Measurements from ENCODE around the gene JUNB.
"Not testable (repeated sequence)": the region's sequence is repeated elsewhere in the genome, so short reads cannot be mapped to it uniquely, and the experiment has no call there.

JUNB gene

DNA sequence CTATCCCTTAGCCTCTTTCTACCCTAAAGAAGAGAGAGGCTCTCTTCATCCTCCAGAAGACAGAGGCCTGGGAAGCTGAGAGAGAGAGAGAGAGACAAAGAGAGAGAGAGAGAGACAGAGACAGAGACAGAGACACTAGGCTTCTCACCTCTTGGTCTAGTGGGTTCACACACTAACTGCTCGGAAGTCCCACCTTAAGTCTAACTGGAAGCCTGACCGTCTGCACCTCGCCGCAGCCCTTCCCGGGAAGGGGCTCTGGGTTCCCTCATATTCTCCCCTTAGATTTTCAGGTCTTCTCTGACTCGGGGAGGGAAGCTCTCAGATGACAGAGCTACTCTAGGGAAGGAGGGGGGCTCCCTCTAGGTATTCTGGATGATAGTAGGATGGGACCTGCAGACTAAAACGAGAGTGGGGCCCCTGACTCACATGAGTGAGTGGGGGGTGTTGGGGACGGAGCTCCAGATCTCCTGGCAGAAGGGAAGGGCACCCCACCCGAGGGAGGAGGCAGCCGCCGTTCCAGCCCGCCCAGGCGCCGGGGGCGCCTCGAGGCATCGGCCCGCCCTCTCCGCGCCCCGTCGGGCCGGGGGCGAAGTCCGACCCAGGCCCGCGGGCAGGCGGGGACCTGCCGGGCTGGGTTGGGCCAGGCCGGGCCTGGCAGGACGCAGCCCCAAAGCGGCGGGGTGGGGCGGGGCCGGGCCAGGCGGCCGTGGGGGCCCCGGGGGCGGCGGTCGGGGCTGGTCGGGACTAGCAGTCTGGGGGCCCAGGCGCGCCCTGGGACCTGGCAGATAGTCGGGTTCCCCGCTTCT is 2.0 kb upstream of the JUNB start:
- DNase-seq (ENCODE audit: low read depth, low spot score): no peak

DNA sequence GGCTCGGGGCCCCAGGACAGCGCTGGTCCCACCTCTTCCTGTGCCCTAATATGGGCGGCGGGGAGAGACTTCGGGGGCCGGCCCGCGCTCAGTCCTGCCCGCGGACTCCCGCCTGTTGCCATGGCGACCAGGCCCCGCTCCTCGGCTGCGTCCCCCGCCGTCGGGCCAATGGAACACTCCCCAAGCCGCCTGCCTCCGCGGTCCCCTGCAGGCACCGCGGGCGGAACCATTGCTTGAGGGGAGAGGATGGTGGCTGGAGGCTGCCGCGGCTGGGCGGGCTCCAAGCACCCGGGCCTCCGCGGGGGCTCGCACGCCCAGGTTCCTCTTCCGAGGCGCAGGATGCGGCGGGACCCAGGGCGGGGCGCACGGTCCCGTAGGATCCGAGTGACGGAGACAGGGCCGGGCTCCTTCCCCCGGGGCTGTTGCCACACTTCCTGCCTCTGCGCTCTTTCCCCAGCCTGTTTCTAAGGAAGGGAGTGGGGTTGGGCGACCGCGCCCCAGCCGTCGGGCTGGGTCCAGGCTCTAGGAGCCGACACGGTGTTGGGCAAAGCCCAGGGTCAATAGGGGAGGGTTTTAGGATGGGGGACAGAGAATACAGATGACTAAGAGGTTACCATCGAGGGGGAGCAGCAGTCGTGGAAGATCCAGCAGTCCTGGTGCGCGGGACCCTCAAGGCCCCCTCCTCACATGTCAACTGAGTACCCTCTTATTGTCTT is 1.2 kb upstream of the JUNB start:
- no peak for DNase-seq (ENCODE audit: low read depth, low spot score)

DNA sequence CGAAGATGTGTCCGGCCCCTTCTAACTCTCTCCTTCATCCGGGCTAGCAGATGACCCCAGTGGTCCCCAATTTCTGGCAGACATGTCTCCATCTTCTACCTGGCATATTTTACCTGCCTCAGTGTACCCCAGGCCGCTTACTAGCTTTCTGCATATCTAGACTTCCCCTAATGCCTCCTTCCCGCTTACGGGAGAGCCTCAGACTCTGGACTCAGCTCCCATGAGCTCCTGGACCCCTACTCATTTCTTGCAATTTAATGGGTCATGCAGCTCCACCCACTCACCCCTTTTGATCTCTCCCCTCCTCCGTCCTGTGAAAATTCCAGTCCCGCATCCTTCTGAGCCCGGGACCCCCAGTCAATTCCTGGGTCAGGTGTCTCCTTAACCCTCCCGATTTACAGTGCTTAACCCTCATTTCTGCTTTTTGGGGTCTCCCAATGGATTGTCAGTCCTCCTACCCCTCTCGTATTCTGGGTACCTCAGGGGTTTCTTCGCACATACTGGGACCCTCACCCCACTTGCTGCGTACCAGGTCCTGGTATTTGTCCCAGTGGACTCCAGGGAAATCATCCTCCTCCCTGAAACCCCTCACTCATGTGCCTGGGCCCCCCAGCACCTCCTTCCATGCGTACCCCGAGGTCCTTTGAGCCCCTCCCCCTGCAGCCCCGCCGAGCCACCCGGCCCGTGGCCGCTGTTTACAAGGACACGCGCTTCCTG is 500 bp upstream of the JUNB start:
- no peak for DNase-seq (ENCODE audit: low read depth, low spot score)

DNA sequence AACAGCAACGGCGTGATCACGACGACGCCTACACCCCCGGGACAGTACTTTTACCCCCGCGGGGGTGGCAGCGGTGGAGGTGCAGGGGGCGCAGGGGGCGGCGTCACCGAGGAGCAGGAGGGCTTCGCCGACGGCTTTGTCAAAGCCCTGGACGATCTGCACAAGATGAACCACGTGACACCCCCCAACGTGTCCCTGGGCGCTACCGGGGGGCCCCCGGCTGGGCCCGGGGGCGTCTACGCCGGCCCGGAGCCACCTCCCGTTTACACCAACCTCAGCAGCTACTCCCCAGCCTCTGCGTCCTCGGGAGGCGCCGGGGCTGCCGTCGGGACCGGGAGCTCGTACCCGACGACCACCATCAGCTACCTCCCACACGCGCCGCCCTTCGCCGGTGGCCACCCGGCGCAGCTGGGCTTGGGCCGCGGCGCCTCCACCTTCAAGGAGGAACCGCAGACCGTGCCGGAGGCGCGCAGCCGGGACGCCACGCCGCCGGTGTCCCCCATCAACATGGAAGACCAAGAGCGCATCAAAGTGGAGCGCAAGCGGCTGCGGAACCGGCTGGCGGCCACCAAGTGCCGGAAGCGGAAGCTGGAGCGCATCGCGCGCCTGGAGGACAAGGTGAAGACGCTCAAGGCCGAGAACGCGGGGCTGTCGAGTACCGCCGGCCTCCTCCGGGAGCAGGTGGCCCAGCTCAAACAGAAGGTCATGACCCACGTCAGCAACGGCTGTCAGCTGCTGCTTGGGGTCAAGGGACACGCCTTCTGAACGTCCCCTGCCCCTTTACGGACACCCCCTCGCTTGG is 966 bp downstream of the JUNB start:
- no peak for DNase-seq (ENCODE audit: low read depth, low spot score)

DNA sequence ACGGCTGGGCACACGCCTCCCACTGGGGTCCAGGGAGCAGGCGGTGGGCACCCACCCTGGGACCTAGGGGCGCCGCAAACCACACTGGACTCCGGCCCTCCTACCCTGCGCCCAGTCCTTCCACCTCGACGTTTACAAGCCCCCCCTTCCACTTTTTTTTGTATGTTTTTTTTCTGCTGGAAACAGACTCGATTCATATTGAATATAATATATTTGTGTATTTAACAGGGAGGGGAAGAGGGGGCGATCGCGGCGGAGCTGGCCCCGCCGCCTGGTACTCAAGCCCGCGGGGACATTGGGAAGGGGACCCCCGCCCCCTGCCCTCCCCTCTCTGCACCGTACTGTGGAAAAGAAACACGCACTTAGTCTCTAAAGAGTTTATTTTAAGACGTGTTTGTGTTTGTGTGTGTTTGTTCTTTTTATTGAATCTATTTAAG is 1.6 kb downstream of the JUNB start:
- DNase-seq (ENCODE audit: low read depth, low spot score): no peak

DNA sequence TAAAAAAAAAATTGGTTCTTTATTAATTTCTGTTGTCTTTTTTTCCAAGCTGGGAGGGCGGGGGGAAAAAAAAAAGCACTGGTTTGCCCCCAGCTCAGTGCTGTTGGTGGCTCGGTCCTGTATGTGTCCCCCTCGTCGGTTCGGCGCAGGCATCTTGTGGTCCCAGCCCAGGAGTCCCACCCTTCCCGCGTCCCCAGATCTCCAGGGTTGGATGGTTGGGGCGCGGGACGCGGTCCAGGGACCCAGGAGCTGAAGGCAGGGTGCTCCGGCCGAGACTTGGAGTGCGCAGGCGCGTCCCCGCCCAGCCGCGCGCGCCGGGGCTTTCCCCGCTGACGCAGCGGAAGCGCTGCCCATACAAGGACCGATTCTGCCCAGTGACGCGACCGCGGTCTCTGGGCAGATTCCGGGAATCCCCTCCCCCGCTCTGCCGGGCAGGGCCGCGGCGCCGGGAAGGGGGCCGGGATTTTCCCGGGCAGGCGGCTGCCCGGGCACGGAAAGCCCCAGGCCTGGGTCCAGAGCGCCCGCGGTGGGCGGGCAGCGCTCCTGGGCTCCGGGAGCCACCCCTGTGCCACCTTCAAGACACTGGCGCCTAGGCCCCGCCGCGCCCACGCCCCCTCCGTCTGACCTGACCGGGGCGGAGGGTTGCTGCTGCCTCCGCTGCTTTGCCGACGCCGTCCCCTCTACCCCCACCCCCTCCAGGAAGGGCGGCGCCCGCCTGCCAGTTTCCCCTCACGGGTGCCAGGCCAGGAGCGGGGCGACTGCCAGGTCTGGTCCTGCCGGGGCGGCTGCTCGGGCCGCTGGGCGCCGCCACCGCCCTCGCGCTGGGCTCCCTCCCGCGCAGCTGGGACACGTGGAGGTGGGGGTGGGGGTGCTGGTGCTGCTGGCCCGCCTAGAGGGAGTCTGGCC is 2.3 kb downstream of the JUNB start:
- DNase-seq (ENCODE audit: low read depth, low spot score): no peak

DNA sequence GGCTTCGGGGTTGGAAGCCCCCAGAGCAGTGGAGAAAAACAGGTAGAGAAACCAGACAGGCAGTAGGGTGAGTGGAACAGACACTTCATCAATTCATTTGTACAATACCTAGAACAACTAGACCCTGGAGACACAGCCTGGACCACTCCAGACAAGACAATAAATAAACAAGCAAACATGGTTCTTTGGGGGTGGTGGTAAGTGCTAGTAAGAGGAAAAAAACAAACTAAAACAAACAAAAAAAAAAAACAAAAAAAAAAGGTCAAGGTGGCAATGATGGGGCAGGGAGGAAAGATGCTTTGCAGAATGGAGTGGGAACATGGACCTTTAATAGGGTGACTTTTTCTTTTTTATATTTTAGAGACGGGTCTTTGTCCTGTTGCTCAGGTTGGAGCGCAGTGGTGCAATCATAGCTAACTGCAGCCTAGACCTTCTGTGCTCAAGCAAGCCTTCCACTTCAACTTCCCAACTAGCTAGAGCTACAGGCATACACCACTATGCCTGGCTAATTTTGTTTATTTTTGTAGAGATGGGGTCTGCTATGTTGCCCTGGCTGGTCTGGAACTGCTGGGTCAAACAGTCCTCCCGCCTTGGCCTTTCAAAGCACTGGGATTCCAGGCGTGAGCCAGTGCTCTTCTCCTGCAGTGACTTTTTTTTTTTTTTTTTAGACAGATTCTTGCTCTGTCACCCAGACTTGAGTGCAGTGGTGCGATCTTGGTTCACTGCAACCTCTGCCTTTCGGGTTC is 3.1 kb downstream of the JUNB start:
- DNase-seq (ENCODE audit: low read depth, low spot score): no peak

DNA sequence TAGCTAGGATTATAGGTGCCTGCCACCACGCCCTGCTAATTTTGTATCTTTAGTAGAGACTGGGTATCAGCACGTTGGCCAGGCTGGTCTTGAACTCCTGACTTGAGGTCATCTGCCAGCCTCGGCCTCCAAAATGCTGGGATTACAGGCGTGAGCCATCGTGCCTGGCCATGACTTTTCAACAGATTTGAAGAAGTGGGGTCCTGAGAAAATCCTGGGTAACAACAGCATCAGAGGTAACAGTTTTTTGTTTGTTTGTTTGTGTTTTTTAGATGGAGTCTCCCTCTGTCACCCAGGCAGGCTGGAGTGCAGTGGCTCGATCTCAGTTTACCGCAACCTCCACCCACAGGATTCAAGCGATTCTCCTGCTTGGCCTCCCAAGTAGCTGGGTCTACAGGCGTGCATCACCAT is 3.7 kb downstream of the JUNB start:
- no peak for DNase-seq (ENCODE audit: low read depth, low spot score)

DNA sequence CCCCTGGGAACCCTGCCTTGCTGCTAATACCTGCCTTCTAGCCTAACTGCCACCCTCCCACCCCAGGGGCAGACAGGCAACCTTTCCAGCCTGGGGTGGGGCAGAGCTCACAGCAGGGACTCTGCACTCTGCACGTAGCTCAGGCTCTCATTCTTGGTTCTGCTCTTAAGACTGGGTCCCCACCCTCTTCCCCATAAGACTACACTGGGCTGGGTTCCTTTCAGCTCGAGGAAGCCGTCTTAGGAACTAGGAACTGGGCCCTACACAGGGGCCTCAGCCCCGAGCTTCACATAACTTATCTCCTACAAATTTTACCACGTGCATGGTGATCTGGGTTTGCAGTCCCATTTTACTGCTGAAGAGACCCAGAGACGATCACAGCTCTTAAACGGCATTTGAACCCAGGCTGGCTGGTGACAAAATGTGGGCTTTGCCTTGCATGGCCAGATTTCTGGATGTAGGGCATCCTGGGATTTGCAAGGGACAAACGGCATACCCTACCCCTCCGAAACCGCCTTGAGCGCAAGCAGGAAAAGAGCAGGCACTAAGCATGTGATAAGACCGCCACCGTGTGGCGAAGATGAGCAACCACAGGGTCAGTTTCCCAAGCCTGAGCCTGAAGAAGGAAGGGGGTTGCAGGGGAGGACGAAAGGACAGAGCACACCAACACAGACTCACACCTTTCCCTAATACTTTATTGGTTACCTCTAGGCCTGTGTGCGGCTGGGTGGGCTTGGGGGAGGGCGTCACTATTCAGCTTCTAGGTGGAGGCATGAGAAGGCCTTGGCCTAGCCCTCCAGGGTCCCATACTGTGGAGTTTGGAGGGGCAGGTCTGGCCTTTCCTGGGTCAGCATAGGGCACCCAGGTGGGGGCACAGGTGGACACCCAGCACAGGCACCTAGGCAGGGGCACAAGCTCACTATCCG is 5.1 kb downstream of the JUNB start:
- no peak for DNase-seq (ENCODE audit: low read depth, low spot score)

DNA sequence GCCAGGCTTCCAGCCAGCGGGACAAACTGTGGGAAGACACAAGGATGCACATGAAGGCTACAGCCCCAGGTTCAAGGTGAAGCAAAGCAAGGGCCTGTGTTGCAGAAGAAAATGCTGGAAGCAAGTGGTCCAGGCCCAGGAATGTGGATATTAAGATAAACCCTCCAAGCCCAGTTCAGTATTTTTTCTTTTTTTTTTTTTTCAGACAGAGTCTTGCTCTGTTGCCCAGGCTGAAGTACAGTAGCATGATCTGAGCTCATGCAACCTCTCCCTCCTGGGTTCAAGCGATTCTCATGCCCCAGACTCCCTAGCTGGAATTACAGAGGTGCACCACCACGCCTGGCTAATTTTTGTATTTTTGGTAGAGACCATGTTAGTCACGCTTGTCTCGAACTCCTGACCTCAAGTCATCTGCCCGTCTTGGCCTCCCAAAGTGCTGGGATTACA is 5.9 kb downstream of the JUNB start:
- DNase-seq (ENCODE audit: low read depth, low spot score): no peak

DNA sequence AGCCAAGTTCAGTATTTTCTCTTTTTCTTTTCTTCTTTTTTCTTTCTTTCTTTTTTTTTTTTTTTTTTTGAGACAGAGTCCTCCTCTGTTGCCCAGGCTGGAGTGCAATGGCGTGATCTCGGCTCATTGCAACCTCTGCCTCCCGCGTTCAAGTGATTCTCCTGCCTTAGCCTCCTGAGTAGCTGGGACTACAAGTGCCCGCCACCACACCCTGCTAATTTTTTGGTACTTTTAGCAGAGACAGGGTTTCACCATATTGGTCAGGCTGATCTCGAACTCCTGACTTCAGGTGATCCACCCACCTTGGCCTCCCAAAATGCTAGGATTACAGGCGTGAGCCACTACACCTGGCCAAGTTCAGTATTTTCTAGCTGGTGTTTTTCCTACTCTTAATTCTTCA is 6.3 kb downstream of the JUNB start:
- not testable (repeated sequence) for DNase-seq (ENCODE audit: low read depth, low spot score)

DNA sequence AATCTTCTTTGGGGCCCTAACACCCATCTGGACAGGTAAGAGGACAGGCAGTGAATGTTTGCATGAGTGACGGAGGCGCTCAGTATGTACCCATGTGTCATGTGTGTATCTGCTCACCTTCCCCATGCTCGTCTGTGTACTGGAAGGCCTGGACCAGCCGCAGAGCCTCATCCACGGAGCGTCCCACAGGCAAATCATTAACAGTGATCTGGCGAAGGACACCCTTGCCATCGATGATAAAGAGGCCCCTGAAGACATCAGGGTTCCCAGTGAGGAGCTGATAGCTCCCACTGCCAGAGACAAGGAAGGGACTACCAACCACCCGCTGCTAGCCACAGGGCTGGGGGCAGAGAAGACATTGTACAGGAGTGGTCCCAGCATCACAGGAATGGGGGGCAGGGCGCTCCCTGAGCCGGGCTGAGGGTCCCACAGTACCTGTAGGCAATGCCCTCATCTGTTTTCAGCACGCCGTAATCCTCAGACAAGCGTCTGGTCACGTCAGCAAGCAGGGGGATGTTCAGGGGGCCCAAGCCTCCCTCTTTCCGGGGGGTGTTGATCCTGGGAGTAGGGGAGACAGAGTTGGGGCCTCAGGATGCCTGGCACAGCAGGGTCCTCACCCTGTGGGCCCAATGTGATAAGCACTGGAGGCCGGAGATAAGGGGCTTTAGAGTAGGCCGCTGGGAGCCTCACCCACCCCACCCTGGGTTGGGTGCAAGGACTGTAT is 8.6 kb downstream of the JUNB start:
- no peak for DNase-seq (ENCODE audit: low read depth, low spot score)

DNA sequence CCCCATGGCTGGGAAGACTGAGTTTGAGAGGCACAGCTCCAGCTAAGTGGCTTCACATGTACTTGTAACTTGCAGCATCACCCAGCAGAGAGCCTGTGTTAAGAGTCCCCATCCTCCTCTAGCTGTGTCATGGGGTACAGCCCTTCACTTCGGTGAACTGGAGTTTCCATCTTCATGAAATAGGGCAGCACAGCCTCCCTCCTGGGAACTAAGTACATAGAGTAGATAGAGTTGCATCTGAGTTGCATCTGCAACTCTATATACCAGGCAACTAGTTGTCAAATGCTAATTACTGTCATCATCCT is 9.1 kb downstream of the JUNB start:
- no peak for DNase-seq (ENCODE audit: low read depth, low spot score)

DNA sequence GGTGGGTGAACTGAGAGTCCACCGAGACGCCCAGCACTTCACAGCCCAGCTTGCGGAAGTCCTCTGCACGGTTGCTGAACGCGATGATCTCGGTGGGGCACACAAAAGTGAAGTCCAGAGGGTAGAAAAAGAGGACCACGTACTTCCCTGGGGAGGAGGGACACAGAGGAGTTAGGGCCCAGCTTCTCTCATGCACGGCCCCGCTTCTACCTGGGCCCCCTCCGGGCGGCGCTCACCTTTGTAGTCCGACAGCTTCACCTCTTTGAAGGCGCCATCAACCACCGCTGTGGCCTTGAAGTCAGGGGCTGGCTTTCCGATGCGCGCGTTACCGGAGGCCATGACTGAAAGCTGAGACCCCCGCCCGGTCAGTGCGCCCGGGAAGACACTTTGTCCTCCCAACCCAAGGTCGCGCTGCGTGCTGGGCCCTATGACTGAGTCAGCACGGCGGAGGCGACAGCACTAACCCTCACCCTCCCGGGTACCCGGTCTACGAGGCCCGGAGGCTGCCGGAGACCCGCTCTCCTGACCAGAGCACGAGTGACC is 9.7 kb downstream of the JUNB start:
- DNase-seq (ENCODE audit: low read depth, low spot score): no peak

DNA sequence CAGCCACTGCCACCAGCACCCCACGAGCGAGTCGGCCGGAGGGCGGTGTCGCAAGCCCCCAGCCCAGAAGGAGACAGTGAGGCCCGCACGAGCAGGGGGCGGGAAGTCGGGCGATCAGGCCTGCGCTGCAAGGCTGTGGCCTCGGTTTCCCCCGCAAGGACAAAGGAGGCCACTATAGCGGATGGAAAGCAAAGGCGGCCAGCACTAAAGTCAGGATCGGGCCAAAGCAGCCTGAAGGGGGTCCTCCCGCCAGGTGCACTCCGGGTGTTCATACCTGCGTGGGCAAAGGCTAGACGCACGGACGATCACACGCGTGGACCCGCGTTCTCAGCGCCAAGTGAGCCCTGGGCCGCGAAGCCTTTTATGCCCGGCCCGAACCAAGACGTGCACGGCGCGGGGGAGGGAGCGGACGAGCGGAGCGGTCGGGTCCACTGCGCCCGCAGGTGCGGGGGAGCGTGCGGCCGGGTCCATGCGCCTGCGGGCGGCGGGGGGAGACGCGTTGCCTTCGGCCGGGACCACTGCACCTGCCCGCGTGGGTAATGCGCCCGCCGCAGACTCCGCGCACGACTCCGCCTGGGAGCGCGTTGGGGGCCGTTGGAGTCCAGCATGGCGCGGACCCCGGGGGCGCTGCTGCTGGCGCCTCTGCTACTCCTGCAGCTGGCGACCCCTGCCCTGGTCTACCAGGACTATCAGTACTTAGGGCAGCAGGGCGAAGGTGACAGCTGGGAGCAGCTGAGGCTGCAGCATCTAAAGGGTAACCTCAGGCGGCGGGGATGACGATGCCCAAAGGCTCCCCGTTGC is 10.4 kb downstream of the JUNB start, which contains the start of the genes PRDX2 and THSD8:
Gene PRDX2 (minus strand): TSS at position 335 of the 801 bp plus-strand sequence. CDS start 539 bp downstream, outside the sequence.
Gene THSD8 (plus strand): TSS at position 604 of the 801 bp plus-strand sequence. CDS start 3 bp downstream, at position 607.
- DNase-seq (ENCODE audit: low read depth, low spot score): no peak

DNA sequence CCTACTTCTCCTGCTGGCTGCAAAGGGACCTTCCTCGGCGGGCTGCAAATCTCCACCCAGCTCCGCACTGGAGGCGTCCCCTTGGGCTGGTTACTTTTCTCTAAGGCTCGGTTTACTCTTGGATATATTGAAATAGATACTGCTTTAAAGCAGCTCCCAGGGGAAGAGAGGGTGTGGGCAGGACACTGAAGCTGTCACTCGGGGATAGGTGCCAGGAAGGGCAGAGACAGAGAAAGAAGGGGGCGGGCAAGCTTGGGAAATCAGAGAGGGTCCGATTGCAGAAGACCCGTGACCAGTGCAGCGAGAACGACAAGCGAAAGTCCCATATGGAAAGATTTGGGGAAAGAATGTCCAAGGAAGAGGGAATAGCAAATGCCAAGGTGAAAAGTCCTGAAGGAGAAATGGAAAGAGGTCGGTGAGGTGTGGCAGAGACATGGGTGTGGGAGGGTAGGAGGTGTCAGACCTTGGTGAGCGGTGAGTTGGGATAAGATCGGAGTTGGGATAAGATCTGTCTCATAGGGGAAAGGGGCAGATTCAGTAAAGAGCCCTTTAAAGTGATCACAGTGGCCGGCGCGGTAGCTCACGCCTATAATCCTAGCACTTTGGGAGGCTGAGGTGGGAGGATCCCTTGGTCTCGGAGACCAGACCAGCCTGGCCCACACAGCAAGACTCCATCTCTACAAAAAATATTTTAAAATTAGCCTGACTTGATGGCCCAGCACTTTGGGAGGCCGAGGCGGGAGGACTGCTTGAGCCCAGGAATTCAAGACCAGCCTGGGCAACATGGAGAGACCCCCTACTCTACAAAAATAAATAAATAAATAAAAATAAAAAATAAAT is 11.2 kb downstream of the JUNB start:
- no peak for DNase-seq (ENCODE audit: low read depth, low spot score)
